ENCODE data around the gene NOC4L.

NOC4L gene

DNA sequence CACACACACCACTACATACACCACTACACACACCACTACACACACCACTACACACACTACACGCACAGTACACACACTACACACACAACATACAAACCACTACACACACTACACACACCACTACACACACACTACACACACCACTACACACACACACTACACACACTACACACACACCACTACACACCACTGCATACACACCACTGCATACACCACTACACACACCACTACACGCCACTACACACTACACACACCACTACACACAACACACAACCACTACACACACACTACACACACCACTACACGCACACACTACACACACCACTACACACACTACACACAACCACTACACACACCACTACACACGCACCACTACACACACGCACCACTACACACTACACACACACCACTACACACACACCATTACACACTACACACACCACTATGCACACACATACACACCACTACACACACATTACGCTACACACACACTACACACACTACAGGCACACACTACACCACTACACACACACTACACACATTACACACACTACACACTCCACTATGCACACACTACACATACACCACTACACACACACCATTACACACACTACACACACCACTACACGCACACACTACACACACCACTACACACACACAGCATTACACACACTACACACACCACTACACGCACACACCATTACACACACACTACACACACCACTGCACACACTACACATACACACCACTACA is 12.5 kb downstream of the NOC4L start:
- H3K27me3 ChIP-seq (ENCODE audit: insufficient read depth, low read length) = no peaks in the 10 kb centered on the region
- no peak overlapping the region for H2AFZ ChIP-seq (ENCODE audit: low read length)
- H3K4me1 ChIP-seq (ENCODE audit: insufficient read depth, low read length, severe bottlenecking) = no peaks in the 10 kb centered on the region
- H3K36me3 ChIP-seq (ENCODE audit: insufficient read depth, low read length) = peaks cover 30% of the 10 kb centered on the region
- H3K79me2 ChIP-seq (ENCODE audit: insufficient read depth, low read length) = no peaks in the 10 kb centered on the region
- no peaks in the 10 kb centered on the region for H3K9me2 ChIP-seq (ENCODE audit: low read depth, low read length)
- no peak overlapping the region for H3K9ac ChIP-seq (ENCODE audit: low read length)
- peaks cover 12% of the 10 kb centered on the region; the same call in 1 of the 2 replicates for H3F3A ChIP-seq (ENCODE audit: insufficient read depth, low read length)
- no peak overlapping the region for H3K4me3 ChIP-seq (ENCODE audit: low read depth, low read length, poor library complexity, severe bottlenecking)
- peaks cover 3% of the 10 kb centered on the region; the same call in 1 of the 2 replicates for H3K9me3 ChIP-seq (ENCODE audit: low read length)
- TF ChIP-seq, protein P1, sequence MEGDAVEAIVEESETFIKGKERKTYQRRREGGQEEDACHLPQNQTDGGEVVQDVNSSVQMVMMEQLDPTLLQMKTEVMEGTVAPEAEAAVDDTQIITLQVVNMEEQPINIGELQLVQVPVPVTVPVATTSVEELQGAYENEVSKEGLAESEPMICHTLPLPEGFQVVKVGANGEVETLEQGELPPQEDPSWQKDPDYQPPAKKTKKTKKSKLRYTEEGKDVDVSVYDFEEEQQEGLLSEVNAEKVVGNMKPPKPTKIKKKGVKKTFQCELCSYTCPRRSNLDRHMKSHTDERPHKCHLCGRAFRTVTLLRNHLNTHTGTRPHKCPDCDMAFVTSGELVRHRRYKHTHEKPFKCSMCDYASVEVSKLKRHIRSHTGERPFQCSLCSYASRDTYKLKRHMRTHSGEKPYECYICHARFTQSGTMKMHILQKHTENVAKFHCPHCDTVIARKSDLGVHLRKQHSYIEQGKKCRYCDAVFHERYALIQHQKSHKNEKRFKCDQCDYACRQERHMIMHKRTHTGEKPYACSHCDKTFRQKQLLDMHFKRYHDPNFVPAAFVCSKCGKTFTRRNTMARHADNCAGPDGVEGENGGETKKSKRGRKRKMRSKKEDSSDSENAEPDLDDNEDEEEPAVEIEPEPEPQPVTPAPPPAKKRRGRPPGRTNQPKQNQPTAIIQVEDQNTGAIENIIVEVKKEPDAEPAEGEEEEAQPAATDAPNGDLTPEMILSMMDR (IDR thresholded peaks at IDR 0.05; ENCODE audit: low read length) = no peak
- no peak for TF ChIP-seq EZH2 (IDR thresholded peaks at IDR 0.05; ENCODE audit: borderline replicate concordance, low read length)
- H3K4me2 ChIP-seq (ENCODE audit: low read length) = no peak overlapping the region
- H4K20me1 ChIP-seq (ENCODE audit: insufficient read depth, low read length) = no peaks in the 10 kb centered on the region
- no peak overlapping the region for H3K27ac ChIP-seq (ENCODE audit: low read depth, low read length, poor library complexity, severe bottlenecking)

DNA sequence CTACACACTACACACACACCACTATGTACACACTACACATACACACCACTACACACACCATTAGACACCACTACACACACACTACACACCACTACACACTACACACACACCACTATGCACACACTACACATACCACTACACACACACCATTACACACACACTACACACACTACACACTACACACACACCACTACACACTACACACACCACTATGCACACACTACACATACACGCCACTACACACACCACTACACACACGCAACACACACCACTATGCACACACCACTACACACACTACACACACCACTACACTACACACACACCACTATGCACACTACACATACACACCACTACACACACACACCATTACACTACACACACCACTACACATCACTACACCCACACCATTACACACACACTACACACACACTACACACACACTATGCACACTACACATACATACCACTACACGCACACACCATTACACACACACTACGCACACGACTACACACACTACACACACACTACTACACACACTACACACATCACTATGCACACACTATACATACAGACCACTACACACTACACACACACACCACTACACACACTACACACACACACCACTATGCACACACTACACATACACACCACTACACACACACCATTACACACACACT is 13.6 kb downstream of the NOC4L start:
- peaks cover 12% of the 10 kb centered on the region; the same call in 1 of the 2 replicates for H3F3A ChIP-seq (ENCODE audit: insufficient read depth, low read length)
- H2AFZ ChIP-seq (ENCODE audit: low read length) = no peak overlapping the region
- no peak overlapping the region for H3K9ac ChIP-seq (ENCODE audit: low read length)
- no peaks in the 10 kb centered on the region for H3K4me1 ChIP-seq (ENCODE audit: insufficient read depth, low read length, severe bottlenecking)
- peaks cover 3% of the 10 kb centered on the region; the same call in 1 of the 2 replicates for H3K9me3 ChIP-seq (ENCODE audit: low read length)
- no peak overlapping the region for H3K4me2 ChIP-seq (ENCODE audit: low read length)
- H3K27ac ChIP-seq (ENCODE audit: low read depth, low read length, poor library complexity, severe bottlenecking) = no peak overlapping the region
- H3K79me2 ChIP-seq (ENCODE audit: insufficient read depth, low read length) = no peaks in the 10 kb centered on the region
- H4K20me1 ChIP-seq (ENCODE audit: insufficient read depth, low read length) = no peaks in the 10 kb centered on the region
- H3K36me3 ChIP-seq (ENCODE audit: insufficient read depth, low read length) = peaks cover 28% of the 10 kb centered on the region
- TF ChIP-seq, protein P1 (IDR thresholded peaks at IDR 0.05; ENCODE audit: low read length) = no peak
- TF ChIP-seq EZH2 (IDR thresholded peaks at IDR 0.05; ENCODE audit: borderline replicate concordance, low read length) = no peak
- H3K4me3 ChIP-seq (ENCODE audit: low read depth, low read length, poor library complexity, severe bottlenecking) = no peak overlapping the region
- H3K27me3 ChIP-seq (ENCODE audit: insufficient read depth, low read length) = no peaks in the 10 kb centered on the region
- no peaks in the 10 kb centered on the region for H3K9me2 ChIP-seq (ENCODE audit: low read depth, low read length)

DNA sequence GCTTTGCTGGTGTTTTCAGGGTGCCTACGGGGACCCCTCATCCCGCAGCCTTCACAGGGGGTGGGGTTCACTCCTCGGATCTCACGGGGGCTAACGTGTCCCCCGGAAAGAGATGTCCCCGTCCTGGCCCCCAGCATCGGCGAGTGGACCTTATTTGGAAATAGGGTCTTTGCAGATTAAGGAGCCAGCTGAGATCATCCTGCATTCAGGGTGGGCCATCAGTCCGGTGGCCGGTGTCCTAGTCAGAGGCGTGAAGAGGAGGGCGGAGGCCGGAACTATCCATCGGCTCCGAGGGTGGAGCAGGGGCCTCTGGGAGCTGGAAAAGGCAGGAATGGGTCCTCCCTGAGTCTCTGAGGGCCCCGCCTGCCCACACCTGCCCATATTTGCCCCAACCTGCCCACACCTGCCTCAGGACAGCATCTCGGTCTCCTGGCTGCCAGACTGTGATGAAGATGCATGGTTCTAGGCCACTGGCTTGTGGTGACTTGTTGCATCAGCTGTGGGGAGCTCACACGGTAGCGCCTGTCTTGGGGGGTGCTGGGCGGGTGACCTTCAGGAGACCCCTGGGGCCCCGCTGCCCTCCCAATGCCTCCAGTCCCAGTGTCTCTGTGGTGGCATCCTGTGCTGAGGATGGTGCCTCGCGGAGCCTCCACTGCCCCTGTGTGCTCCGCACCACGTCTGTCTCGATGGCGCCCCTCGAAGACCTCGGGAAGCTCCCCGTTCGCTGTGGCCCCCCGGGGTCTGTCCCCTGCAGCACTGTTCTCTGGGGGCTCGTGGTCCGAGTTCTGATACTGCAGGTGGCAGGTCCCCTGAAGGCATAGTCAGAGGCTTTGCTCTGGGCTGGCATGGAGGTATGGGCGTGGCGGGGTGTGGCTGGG is 14.7 kb downstream of the NOC4L start:
- no peaks in the 10 kb centered on the region for H4K20me1 ChIP-seq (ENCODE audit: insufficient read depth, low read length)
- peaks cover 3% of the 10 kb centered on the region; the same call in 1 of the 2 replicates for H3K9me3 ChIP-seq (ENCODE audit: low read length)
- no peaks in the 10 kb centered on the region for H3K9me2 ChIP-seq (ENCODE audit: low read depth, low read length)
- TF ChIP-seq EZH2 (IDR thresholded peaks at IDR 0.05; ENCODE audit: borderline replicate concordance, low read length) = no peak
- TF ChIP-seq, protein P1 (IDR thresholded peaks at IDR 0.05; ENCODE audit: low read length) = no peak
- H3K27ac ChIP-seq (ENCODE audit: low read depth, low read length, poor library complexity, severe bottlenecking) = no peak overlapping the region
- no peak overlapping the region for H3K4me3 ChIP-seq (ENCODE audit: low read depth, low read length, poor library complexity, severe bottlenecking)
- H3K36me3 ChIP-seq (ENCODE audit: insufficient read depth, low read length) = peaks cover 28% of the 10 kb centered on the region
- no peaks in the 10 kb centered on the region for H3K4me1 ChIP-seq (ENCODE audit: insufficient read depth, low read length, severe bottlenecking)
- no peak overlapping the region for H3K4me2 ChIP-seq (ENCODE audit: low read length)
- H2AFZ ChIP-seq (ENCODE audit: low read length) = no peak overlapping the region
- H3K27me3 ChIP-seq (ENCODE audit: insufficient read depth, low read length) = no peaks in the 10 kb centered on the region
- H3K9ac ChIP-seq (ENCODE audit: low read length) = no peak overlapping the region
- peaks cover 12% of the 10 kb centered on the region; the same call in 1 of the 2 replicates for H3F3A ChIP-seq (ENCODE audit: insufficient read depth, low read length)
- no peaks in the 10 kb centered on the region for H3K79me2 ChIP-seq (ENCODE audit: insufficient read depth, low read length)
